OCI-LY7 (cell line): Measurements from ENCODE around the gene CDK17. TPM values are rescaled to one million over a fixed set of nuclear protein-coding genes. Genes with fewer than 3 reads are reported as not detected.

Experiments
- BruUV-seq: library from RNA; stranded (reverse); fragments of 400-500 nt; replicated peaks from 2 replicates; lab custom pipeline; 2021; lab: Mats Ljungman, UMichigan
- CTCF ChIA-PET: fragments of 300-600 bp; sonication (Branson Sonifier 250); formaldehyde crosslinking; loops from one replicate; lab custom pipeline; 2022; ENCODE audit warnings: antibody characterized with exemption; ENCODE audit not compliant: unreplicated experiment; lab: Charles Lee
- POLR2A ChIA-PET: fragments of 300-600 bp; sonication (Branson Sonifier 250); formaldehyde crosslinking; loops from one replicate; lab custom pipeline; 2022; ENCODE audit warnings: antibody characterized with exemption; lab: Charles Lee
- DNase-seq: peaks from one replicate; pipeline ENCODE4 v3.0.0-alpha.2; 2015; ENCODE audit warnings: low spot score
- H2AFZ ChIP-seq: fragments of 200-600 bp; sonication (generic), shearing (Covaris generic); 2 replicates; pipeline ENCODE4 v1.6.1; 2014; ENCODE audit warnings: mild to moderate bottlenecking, antibody characterized with exemption, low read length, moderate library complexity
- H3K27ac ChIP-seq: fragments of 200-600 bp; sonication (generic); 2 replicates; pipeline ENCODE4 v1.5.1; 2014; ENCODE audit warnings: mixed run types, low read depth, mild to moderate bottlenecking, moderate library complexity, low read length, inconsistent platforms; ENCODE audit not compliant: poor library complexity, severe bottlenecking
- H3K36me3 ChIP-seq: fragments of 200-600 bp; sonication (generic); 2 replicates; pipeline ENCODE4 v1.6.1; 2014; ENCODE audit warnings: mild to moderate bottlenecking, antibody characterized with exemption, low read length, moderate library complexity, mixed read lengths; ENCODE audit not compliant: insufficient read depth
- H3K4me1 ChIP-seq: fragments of 200-600 bp; sonication (generic); 2 replicates; pipeline ENCODE4 v1.5.1; 2014; ENCODE audit warnings: mild to moderate bottlenecking, low read length; ENCODE audit not compliant: insufficient read depth, poor library complexity, severe bottlenecking
- H3K4me2 ChIP-seq: fragments of 200-600 bp; sonication (generic); 2 replicates; pipeline ENCODE4 v1.6.1; 2014; ENCODE audit warnings: mild to moderate bottlenecking, low read length
- H3K4me3 ChIP-seq: fragments of 200-600 bp; sonication (generic); 2 replicates; pipeline ENCODE4 v1.5.1; 2014; ENCODE audit warnings: mild to moderate bottlenecking, low read depth, low read length; ENCODE audit not compliant: poor library complexity, severe bottlenecking
- H3K79me2 ChIP-seq: fragments of 200-600 bp; sonication (generic); 2 replicates; pipeline ENCODE4 v1.6.1; 2016; ENCODE audit warnings: low read depth, mild to moderate bottlenecking, low read length, moderate library complexity, mixed read lengths; ENCODE audit not compliant: insufficient read depth
- H3K9me2 ChIP-seq: fragments of 200-600 bp; sonication (generic); 2 replicates; pipeline ENCODE4 v1.6.1; 2016; ENCODE audit warnings: mild to moderate bottlenecking, low read length, mixed read lengths; ENCODE audit not compliant: insufficient read depth
- H3K9me3 ChIP-seq: fragments of 200-600 bp; sonication (generic); 2 replicates; pipeline ENCODE4 v1.6.1; 2014; ENCODE audit warnings: mild to moderate bottlenecking, mixed run types, low read length, mixed read lengths
- H4K20me1 ChIP-seq: fragments of 200-600 bp; sonication (generic); 2 replicates; pipeline ENCODE4 v1.6.1; 2014; ENCODE audit warnings: mild to moderate bottlenecking, antibody characterized with exemption, low read length, moderate library complexity, mixed read lengths; ENCODE audit not compliant: insufficient read depth
- EZH2phosphoT487 ChIP-seq: fragments of 200-600 bp; sonication (generic); IDR thresholded peaks from 2 replicates; pipeline ENCODE4 v1.6.1; 2018; ENCODE audit warnings: low read depth, borderline replicate concordance, mild to moderate bottlenecking, mixed run types, antibody characterized with exemption, low read length, moderate library complexity, mixed read lengths
- intact Hi-C: fragments of 100-400 bp; cut with micrococcal nuclease; formaldehyde crosslinking; loops from one replicate; pipeline ENCODE4 v1.10.0; 2022; ENCODE audit not compliant: unreplicated experiment
- total RNA-seq, 2 experiments: library from RNA; depleted of rRNA in 1 of 2; stranded (reverse); fragments of >200 nt in 1 of 2; shearing (Covaris generic) in 1 of 2; gene quantifications; 2 replicates each; pipeline ENCODE4 v1.2.3, GENCODE V29; 2014 to 2022
- TF ChIP-seq, protein P1 (sequence below): fragments of 200-600 bp; sonication (generic); conservative IDR thresholded peaks from 2 replicates; pipeline ENCODE4 v1.5.1; 2014; ENCODE audit warnings: mild to moderate bottlenecking, antibody characterized with exemption, low read length, moderate library complexity, mixed read lengths

The CDK17 gene
- total RNA-seq, 2 experiments from 2014 or later, result 34.5 to 43.4 TPM

- BruUV-seq, result no TSS peak
- intact Hi-C loops, result no loop called here
- Histone ChIP-seq H2AFZ (no peak overlapping the region), H3K9me3 (no peaks in the 10 kb centered on the region), H3K79me2 (peaks cover 91% of the 10 kb centered on the region), H3K36me3 (no peaks in the 10 kb centered on the region; the same call in 1 of the 2 replicates), H3K4me1 (peaks cover 13% of the 10 kb centered on the region), H3K27ac (no peak overlapping the region), H3K4me3 (no peak overlapping the region), H3K9me2 (no peaks in the 10 kb centered on the region), H4K20me1 (peaks cover 17% of the 10 kb centered on the region; the same call in 1 of the 2 replicates), H3K4me2 (0 out of 2 replicates have a peak overlapping the region, but pooled peaks have one; percentile 19)
- DNase-seq, result no peak
- no peak for TF ChIP-seq EZH2phosphoT487
- TF ChIP-seq, protein P1, sequence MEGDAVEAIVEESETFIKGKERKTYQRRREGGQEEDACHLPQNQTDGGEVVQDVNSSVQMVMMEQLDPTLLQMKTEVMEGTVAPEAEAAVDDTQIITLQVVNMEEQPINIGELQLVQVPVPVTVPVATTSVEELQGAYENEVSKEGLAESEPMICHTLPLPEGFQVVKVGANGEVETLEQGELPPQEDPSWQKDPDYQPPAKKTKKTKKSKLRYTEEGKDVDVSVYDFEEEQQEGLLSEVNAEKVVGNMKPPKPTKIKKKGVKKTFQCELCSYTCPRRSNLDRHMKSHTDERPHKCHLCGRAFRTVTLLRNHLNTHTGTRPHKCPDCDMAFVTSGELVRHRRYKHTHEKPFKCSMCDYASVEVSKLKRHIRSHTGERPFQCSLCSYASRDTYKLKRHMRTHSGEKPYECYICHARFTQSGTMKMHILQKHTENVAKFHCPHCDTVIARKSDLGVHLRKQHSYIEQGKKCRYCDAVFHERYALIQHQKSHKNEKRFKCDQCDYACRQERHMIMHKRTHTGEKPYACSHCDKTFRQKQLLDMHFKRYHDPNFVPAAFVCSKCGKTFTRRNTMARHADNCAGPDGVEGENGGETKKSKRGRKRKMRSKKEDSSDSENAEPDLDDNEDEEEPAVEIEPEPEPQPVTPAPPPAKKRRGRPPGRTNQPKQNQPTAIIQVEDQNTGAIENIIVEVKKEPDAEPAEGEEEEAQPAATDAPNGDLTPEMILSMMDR, result no peak
- POLR2A ChIA-PET, result interaction anchor here (0.6 to 1.6 kb wide), 7 partner anchors 11 to 329 kb away, joined by 3 to 5 read pairs (median 3); no protein-coding TSS in a partner anchor
- CTCF ChIA-PET, result interaction anchor here (0.6 kb wide), 1 partner anchor 45 kb away, joined by 3 read pairs; no protein-coding TSS in a partner anchor
Measured at GRCh38 chr12:96361074-96361473, 39.2 kb downstream of the CDK17 start.

- H3K4me3 ChIP-seq, result no peak overlapping the region
- H3K36me3 ChIP-seq, result no peaks in the 10 kb centered on the region; the same call in 1 of the 2 replicates
- H3K4me2 ChIP-seq, result 0 out of 2 replicates have a peak overlapping the region, but pooled peaks have one; percentile 19
- no peaks in the 10 kb centered on the region for H3K9me3 ChIP-seq
- peaks cover 13% of the 10 kb centered on the region for H3K4me1 ChIP-seq
- peaks cover 17% of the 10 kb centered on the region; the same call in 1 of the 2 replicates for H4K20me1 ChIP-seq
- no peak for DNase-seq
- intact Hi-C loops, result no loop called here
- H3K9me2 ChIP-seq, result no peaks in the 10 kb centered on the region
- no peak overlapping the region for H2AFZ ChIP-seq
- no TSS peak for BruUV-seq
- peaks cover 91% of the 10 kb centered on the region for H3K79me2 ChIP-seq
- ChIA-PET CTCF (no interaction called here), POLR2A (interaction anchor here (0.6 to 1.7 kb wide), 4 partner anchors 12 to 71 kb away, joined by 3 to 6 read pairs (median 4); no protein-coding TSS in a partner anchor)
- no peak for TF ChIP-seq EZH2phosphoT487
- TF ChIP-seq, protein P1, result no peak
- no peak overlapping the region for H3K27ac ChIP-seq
Measured at GRCh38 chr12:96360550-96360949, 39.7 kb downstream of the CDK17 start.

- CTCF ChIA-PET, result no interaction called here
- intact Hi-C loops, result no loop called here
Measured at GRCh38 chr12:96359328-96359727, 40.9 kb downstream of the CDK17 start.

More at GRCh38 chr12:96359328-96359727, 40.9 kb downstream of the CDK17 start:
- H3K36me3 ChIP-seq, result no peaks in the 10 kb centered on the region
- H3K9me3 ChIP-seq, result no peaks in the 10 kb centered on the region
- POLR2A ChIA-PET, result interaction anchor here (0.6 to 1.7 kb wide), 2 partner anchors 11 to 18 kb away, joined by 5 to 6 read pairs; no protein-coding TSS in a partner anchor
- no peaks in the 10 kb centered on the region for H3K9me2 ChIP-seq
- no peak for TF ChIP-seq EZH2phosphoT487
- TF ChIP-seq, protein P1, result no peak
- no peak overlapping the region for H3K4me3 ChIP-seq
- no peak for DNase-seq
- H2AFZ ChIP-seq, result no peak overlapping the region
- peaks cover 84% of the 10 kb centered on the region for H3K79me2 ChIP-seq
- H4K20me1 ChIP-seq, result peaks cover 13% of the 10 kb centered on the region; the same call in 1 of the 2 replicates
- no TSS peak for BruUV-seq
- H3K4me1 ChIP-seq, result peaks cover 8% of the 10 kb centered on the region
- no peak overlapping the region for H3K4me2 ChIP-seq
- no peak overlapping the region for H3K27ac ChIP-seq
